DND-41 (cell line): ENCODE results near the gene NPM3.
A peak's percentile ranks its signal among the peaks of the same experiment; 100 is the strongest.

ENCODE experiments used
- ATAC-seq: fragments of 200-7000 bp; cut with Tn5 transposase; 3 replicates; pipeline ENCODE4 v1.9.1; 2021; ENCODE audit warnings: low read depth; ENCODE audit not compliant: insufficient read depth
- DNase-seq: peaks from one replicate; pipeline ENCODE4 v3.0.0-alpha.2; 2020
- H2AFZ ChIP-seq: 2 replicates; pipeline ENCODE4 v1.6.0; 2012; ENCODE audit warnings: low read depth, low read length
- H3K27ac ChIP-seq: 2 replicates; pipeline ENCODE4 v1.5.1; 2012; ENCODE audit warnings: low read length, inconsistent platforms
- H3K27me3 ChIP-seq: fragments of 200-600 bp; sonication (generic); 2 replicates; pipeline ENCODE4 v1.6.0; 2012; ENCODE audit warnings: low read length, mild to moderate bottlenecking, inconsistent platforms; ENCODE audit not compliant: insufficient read depth, poor library complexity
- H3K36me3 ChIP-seq: 2 replicates; pipeline ENCODE4 v1.5.1; 2012; ENCODE audit warnings: low read length, inconsistent platforms; ENCODE audit not compliant: insufficient read depth
- H3K4me1 ChIP-seq: 2 replicates; pipeline ENCODE4 v1.5.1; 2012; ENCODE audit warnings: mild to moderate bottlenecking, low read length; ENCODE audit not compliant: insufficient read depth
- H3K4me2 ChIP-seq: 2 replicates; pipeline ENCODE4 v1.6.0; 2012; ENCODE audit warnings: mild to moderate bottlenecking, moderate library complexity, low read length, inconsistent platforms; ENCODE audit not compliant: insufficient read depth
- H3K4me3 ChIP-seq, 2 experiments: fragments of 200-600 bp in 1 of 2; shearing (Covaris generic) in 1 of 2; 2 replicates each; pipeline ENCODE4 v1.5.1; 2012 to 2016; ENCODE audit warnings: inconsistent platforms in 2 of 2, low read length in 2 of 2, mild to moderate bottlenecking in 2 of 2, low read depth in 1 of 2, moderate library complexity in 1 of 2
- H3K79me2 ChIP-seq: 2 replicates; pipeline ENCODE4 v1.6.0; 2012; ENCODE audit warnings: low read length, inconsistent platforms; ENCODE audit not compliant: insufficient read depth
- H3K9ac ChIP-seq: 2 replicates; pipeline ENCODE4 v1.6.0; 2012; ENCODE audit warnings: low read depth, mild to moderate bottlenecking, inconsistent platforms, low read length, moderate library complexity
- H3K9me3 ChIP-seq: 2 replicates; pipeline ENCODE4 v1.5.1; 2012; ENCODE audit warnings: low read length, moderate library complexity, mild to moderate bottlenecking, inconsistent platforms; ENCODE audit not compliant: insufficient read depth, severe bottlenecking
- H4K20me1 ChIP-seq: 2 replicates; pipeline ENCODE4 v1.6.0; 2012; ENCODE audit warnings: low read length; ENCODE audit not compliant: insufficient read depth
- CTCF ChIP-seq: IDR thresholded peaks from 2 replicates; pipeline ENCODE4 v1.5.1; 2012; ENCODE audit warnings: borderline replicate concordance, low read length, moderate library complexity, mild to moderate bottlenecking; ENCODE audit not compliant: poor library complexity, severe bottlenecking; ENCODE audit errors: extremely low read depth
- EZH2 ChIP-seq: IDR thresholded peaks from 3 replicates; pipeline ENCODE4 v1.6.1; 2012; ENCODE audit warnings: borderline replicate concordance, low read depth, mild to moderate bottlenecking, moderate library complexity, low read length, inconsistent platforms; ENCODE audit not compliant: severe bottlenecking

NPM3 gene

GRCh38 chr10:101783736-101784118 is 481 bp upstream of the NPM3 start:
- no peak for TF ChIP-seq EZH2
- no peak for TF ChIP-seq CTCF
- H3K36me3 ChIP-seq, result peaks cover 58% of the 10 kb centered on the region
- peaks cover 39% of the 10 kb centered on the region for H3K4me1 ChIP-seq
- no peaks in the 10 kb centered on the region for H3K27me3 ChIP-seq
- DNase-seq (no peak), ATAC-seq (no peak)
- no peaks in the 10 kb centered on the region for H3K9me3 ChIP-seq
- peak overlapping the region; percentile 79 for H3K27ac ChIP-seq
- peak overlapping the region; percentile 99 for H3K4me2 ChIP-seq
- peak overlapping the region; percentile 78 for H3K9ac ChIP-seq
- peaks cover 17% of the 10 kb centered on the region for H3K79me2 ChIP-seq
- peaks cover 3% of the 10 kb centered on the region for H4K20me1 ChIP-seq
- peak overlapping the region; percentile 94 to 99; a peak in 3 of 4 replicates for H3K4me3 ChIP-seq
- H2AFZ ChIP-seq, result peak overlapping the region; percentile 98

DNA sequence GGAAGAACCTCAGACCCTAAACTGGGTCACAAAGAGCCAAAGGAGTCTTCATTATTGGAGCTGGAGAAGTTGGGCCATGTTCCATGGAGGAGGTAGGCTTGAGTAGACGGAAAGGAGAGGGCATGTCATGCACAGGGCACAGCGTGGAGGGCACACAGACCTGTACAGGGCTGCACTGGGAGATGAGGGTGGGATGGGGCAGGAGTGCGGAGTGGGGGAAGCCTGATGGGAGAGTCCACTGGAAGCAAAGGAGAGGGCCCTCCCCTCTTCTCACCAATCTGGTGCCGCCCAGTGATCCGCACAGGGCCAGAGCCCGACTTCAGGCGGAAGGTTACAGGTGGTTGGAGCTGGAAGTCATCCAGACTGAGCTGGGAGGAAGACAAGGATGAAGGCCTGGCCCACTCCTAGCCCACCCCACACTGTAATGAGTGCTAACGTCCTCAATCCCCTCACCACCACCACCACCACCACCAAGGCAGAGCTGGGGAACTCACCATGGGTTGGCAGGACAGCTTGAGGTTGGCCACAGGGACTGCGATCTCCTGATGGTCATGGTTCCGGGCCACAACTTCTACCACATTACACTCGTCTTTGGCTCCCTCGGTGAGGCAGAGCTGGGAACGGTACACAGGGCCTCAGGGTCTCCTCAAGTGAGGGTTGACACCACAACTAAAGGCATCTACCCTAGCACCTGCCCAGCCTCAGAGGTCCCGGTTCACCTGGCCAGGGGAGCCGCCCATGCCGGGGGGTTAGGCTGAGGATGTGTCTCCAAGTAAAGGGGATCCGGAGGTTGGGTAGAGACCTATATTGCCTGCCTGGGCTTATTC is 1.0 kb downstream of the NPM3 start:
- no peaks in the 10 kb centered on the region for H3K9me3 ChIP-seq
- peaks cover 45% of the 10 kb centered on the region for H3K36me3 ChIP-seq
- no peaks in the 10 kb centered on the region for H3K27me3 ChIP-seq
- H3K4me3 ChIP-seq, result peak overlapping the region; percentile 94 to 99; a peak in 3 of 4 replicates
- H3K4me1 ChIP-seq, result peaks cover 39% of the 10 kb centered on the region
- TF ChIP-seq CTCF (no peak), EZH2 (no peak)
- DNase-seq, result no peak
- H2AFZ ChIP-seq, result peak overlapping the region; percentile 98; the same call in 1 of the 2 replicates
- peaks cover under 1% of the 10 kb centered on the region for H4K20me1 ChIP-seq
- ATAC-seq, result no peak
- H3K4me2 ChIP-seq, result peak overlapping the region; percentile 99
- H3K9ac ChIP-seq, result peak overlapping the region; percentile 78
- peak overlapping the region; percentile 79; the same call in 1 of the 2 replicates for H3K27ac ChIP-seq
- H3K79me2 ChIP-seq, result peaks cover 17% of the 10 kb centered on the region

- Histone ChIP-seq H2AFZ (no peak overlapping the region), H3K79me2 (peaks cover 17% of the 10 kb centered on the region), H3K4me3 (peak overlapping the region in 1 of 2 experiments; percentile 99; a peak in 2 of 4 replicates), H4K20me1 (no peaks in the 10 kb centered on the region; the same call in none of the 2 replicates), H3K27me3 (no peaks in the 10 kb centered on the region), H3K4me1 (peaks cover 39% of the 10 kb centered on the region), H3K9me3 (no peaks in the 10 kb centered on the region), H3K36me3 (peaks cover 39% of the 10 kb centered on the region), H3K27ac (0 out of 2 replicates have a peak overlapping the region, but pooled peaks have one; percentile 27), H3K4me2 (peak overlapping the region; percentile 99), H3K9ac (peak overlapping the region; percentile 78; the same call in 1 of the 2 replicates)
- DNase-seq (no peak), ATAC-seq (no peak)
- TF ChIP-seq CTCF, result no peak
- no peak for TF ChIP-seq EZH2
Measured at GRCh38 chr10:101781655-101781983, 1.6 kb downstream of the NPM3 start.
